Left colon (tissue), 2 donors: ENCODE results near the gene FIS1. TPM values are rescaled to one million over a fixed set of nuclear protein-coding genes. Genes with fewer than 3 reads are reported as not detected.

Experiments used
- ATAC-seq: fragments of 200-7000 bp; cut with Tn5 transposase; one replicate; pipeline ENCODE4 v1.9.1; 2020; ENCODE audit warnings: mild to moderate bottlenecking, moderate library complexity
- DNase-seq, 2 donors: peaks; one replicate each; pipeline ENCODE4 v3.0.0-alpha.2; 2020
- intact Hi-C, 2 donors: fragments of 100-400 bp; cut with DNase I in 1 of 2; cut with micrococcal nuclease in 1 of 2; formaldehyde crosslinking; loops; one replicate each; pipeline versions ENCODE4 v1.11.2 to v1.14.0; 2022; cut with DNase I, micrococcal nuclease
- total RNA-seq, 2 donors: library from RNA; stranded (reverse); fragmentation: NEBNext Ultra II Directional; extraction: Animal tissue kit (Norgen Biotek cat#: 25700); gene quantifications; one replicate each; pipeline ENCODE4 v1.2.1, GENCODE V29; 2021
- donor health status: DM: no; HTN: no; CAD: no.
- donor health status: DM: yes; HTN: yes; CAD: no.

The FIS1 gene
- total RNA-seq, 2 donors from 2014 or later = 150 to 156 TPM

DNA sequence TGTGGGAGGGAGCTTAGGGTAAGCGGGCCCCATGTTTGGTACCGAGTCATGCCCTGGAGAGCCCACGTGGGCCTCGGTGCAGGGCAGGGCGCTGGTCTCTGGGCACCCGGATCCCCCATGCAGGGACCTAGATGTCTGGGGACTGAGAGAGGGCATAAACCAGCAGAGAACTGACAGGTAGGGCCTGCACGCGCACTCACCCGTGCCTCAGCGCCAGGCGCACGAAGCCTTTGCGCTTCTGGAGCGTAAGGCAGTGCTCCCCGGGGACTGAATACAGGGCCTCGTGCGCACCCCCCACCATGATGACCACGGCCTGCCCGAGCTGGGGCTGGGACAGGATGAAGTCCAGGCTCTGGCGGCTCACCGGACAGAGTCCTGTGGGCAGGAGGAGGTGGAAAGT, 46.9 kb downstream of the FIS1 start:
- intact Hi-C loops = no loop called here

DNA sequence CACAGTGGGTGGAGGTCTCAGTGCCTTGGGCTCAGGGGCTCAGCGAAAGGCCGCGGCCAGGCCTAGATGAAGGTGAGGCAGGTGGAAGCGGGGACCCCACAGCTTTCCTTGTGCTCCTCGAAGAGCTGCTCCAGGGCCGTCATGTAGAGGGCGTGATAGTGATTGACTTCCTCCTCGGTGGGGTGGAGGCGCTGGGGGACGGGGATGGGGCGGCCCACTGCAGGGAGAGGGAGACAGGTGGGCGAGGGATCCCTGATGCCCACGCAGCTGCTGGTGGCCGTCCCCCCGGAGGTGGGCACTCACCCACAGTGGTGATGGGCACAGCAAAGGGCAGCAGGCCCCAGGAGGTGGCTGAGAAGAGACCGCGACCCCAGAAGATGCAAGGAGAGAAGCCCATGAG, 49.0 kb downstream of the FIS1 start:
- no peak for ATAC-seq
- intact Hi-C loops = no loop called here
- no peak for DNase-seq

More for the DNA sequence above, 46.9 kb downstream of the FIS1 start:
- DNase-seq (no peak), ATAC-seq (no peak)

Other genes starting within 250 kb of the FIS1 start
- gene MUC17, start 225.0 kb downstream of the FIS1 start, total RNA-seq = 10 to 100 TPM; 12.1 to 42.2 TPM
- 10 to 100 TPM; 36.2 to 43.3 TPM for gene TRIM56, start 159.6 kb downstream of the FIS1 start, total RNA-seq
- 1 to 10 TPM; 1.8 to 3.1 TPM for gene SERPINE1, start 118.0 kb downstream of the FIS1 start, total RNA-seq
- gene AP1S1, start 90.6 kb downstream of the FIS1 start, total RNA-seq = 10 to 100 TPM; 70.5 to 84.8 TPM
- gene VGF, start 79.5 kb downstream of the FIS1 start, total RNA-seq = under 1 TPM; 0.40 to 0.73 TPM
- gene NAT16, start 64.8 kb downstream of the FIS1 start, total RNA-seq = not detected
- 10 to 100 TPM; 43.1 to 62.4 TPM for gene MOGAT3, start 44.0 kb downstream of the FIS1 start, total RNA-seq
- 10 to 100 TPM; 81.9 to 85.9 TPM for gene PLOD3, start 27.5 kb downstream of the FIS1 start, total RNA-seq
- 10 to 100 TPM; 85.3 to 92.9 TPM for gene ZNHIT1, start 26.9 kb downstream of the FIS1 start, total RNA-seq
- 10 to 100 TPM; 22.1 to 30.8 TPM for gene CLDN15, start 7.3 kb downstream of the FIS1 start, total RNA-seq
- 1 to 10 TPM; 6.0 to 9.1 TPM for gene IFT22, start 76.7 kb upstream of the FIS1 start, total RNA-seq
- gene COL26A1, start 117.8 kb upstream of the FIS1 start, total RNA-seq = not detected